WTC11 (cell line): ENCODE measurements around the gene CHRNA4. TPM values are rescaled to one million over a fixed set of nuclear protein-coding genes. Genes with fewer than 3 reads are reported as not detected.

Experiments
- ATAC-seq: fragments of 200-7000 bp; cut with Tn5 transposase; 2 replicates; pipeline ENCODE4 v1.10.0; 2021; ENCODE audit warnings: mild to moderate bottlenecking, moderate library complexity
- CTCF ChIA-PET: fragments of 300-600 bp; sonication (Branson Sonifier 250); formaldehyde crosslinking; loops from one replicate; lab custom pipeline; 2021; ENCODE audit warnings: antibody characterized with exemption; lab: Charles Lee
- POLR2A ChIA-PET: fragments of 350-600 bp; sonication (Branson Sonifier 250); formaldehyde crosslinking; loops from one replicate; lab custom pipeline; 2021; ENCODE audit warnings: antibody characterized with exemption; lab: Charles Lee
- DNase-seq: peaks from one replicate; pipeline ENCODE4 v3.0.0; 2021; ENCODE audit warnings: low spot score
- H3K27ac Mint-ChIP-seq: 2 replicates; pipeline ENCODE4 v1.8.0; 2021; ENCODE audit warnings: mixed read lengths
- H3K27me3 Mint-ChIP-seq: 2 replicates; pipeline ENCODE4 v1.8.0; 2021; ENCODE audit warnings: low read depth, mild to moderate bottlenecking, moderate library complexity, mixed read lengths
- H3K36me3 Mint-ChIP-seq: 2 replicates; pipeline ENCODE4 v1.8.0; 2021; ENCODE audit warnings: mixed read lengths
- H3K4me1 Mint-ChIP-seq: 2 replicates; pipeline ENCODE4 v1.8.0; 2022; ENCODE audit warnings: mixed read lengths
- H3K4me3 Mint-ChIP-seq: 2 replicates; pipeline ENCODE4 v1.8.0; 2021; ENCODE audit warnings: mild to moderate bottlenecking, moderate library complexity, mixed read lengths
- H3K9me3 Mint-ChIP-seq: 2 replicates; pipeline ENCODE4 v1.8.0; 2021; ENCODE audit warnings: mixed read lengths
- ELF4 ChIP-seq: sonication (generic); formaldehyde crosslinking; IDR thresholded peaks from 2 replicates; pipeline ENCODE4 v1.8.1; 2022; ENCODE audit warnings: low read depth, mild to moderate bottlenecking, moderate library complexity, missing genetic modification reagents
- FOXK1 ChIP-seq: sonication (generic); formaldehyde crosslinking; IDR thresholded peaks from 2 replicates; pipeline ENCODE4 v1.8.0; 2022; ENCODE audit warnings: mild to moderate bottlenecking, moderate library complexity, missing genetic modification reagents
- GABPB1 ChIP-seq: sonication (generic); formaldehyde crosslinking; IDR thresholded peaks from 2 replicates; pipeline ENCODE4 v1.8.1; 2023; ENCODE audit warnings: mild to moderate bottlenecking, missing genetic modification reagents
- GTF2I ChIP-seq: fragments of 250-450 bp; sonication (Bioruptor Pico); conservative IDR thresholded peaks from 2 replicates; pipeline ENCODE4 v1.4.0; 2021; ENCODE audit warnings: mild to moderate bottlenecking
- HMGA2 ChIP-seq: fragments of 250-450 bp; sonication (Bioruptor Pico); IDR thresholded peaks from 2 replicates; pipeline ENCODE4 v1.4.0; 2021; ENCODE audit warnings: mild to moderate bottlenecking, moderate library complexity
- MAX ChIP-seq: sonication (generic); formaldehyde crosslinking; IDR thresholded peaks from 2 replicates; pipeline ENCODE4 v1.8.0; 2022; ENCODE audit warnings: mild to moderate bottlenecking, missing genetic modification reagents
- TCF7 ChIP-seq: sonication (generic); formaldehyde crosslinking; IDR thresholded peaks from 2 replicates; pipeline ENCODE4 v1.8.0; 2022; ENCODE audit warnings: mild to moderate bottlenecking, low read depth, missing genetic modification reagents, moderate library complexity
- ZNF138 ChIP-seq: sonication (generic); formaldehyde crosslinking; conservative IDR thresholded peaks from 2 replicates; pipeline ENCODE4 v1.8.1; 2022; ENCODE audit warnings: mild to moderate bottlenecking, moderate library complexity, missing genetic modification reagents
- ZNF232 ChIP-seq: sonication (generic); formaldehyde crosslinking; IDR thresholded peaks from 2 replicates; pipeline ENCODE4 v1.8.0; 2022; ENCODE audit warnings: mild to moderate bottlenecking, missing genetic modification reagents
- ZNF423 ChIP-seq: fragments of 250-450 bp; sonication (Bioruptor Pico); IDR thresholded peaks from 2 replicates; pipeline ENCODE4 v2.1.2; 2022; ENCODE audit warnings: mild to moderate bottlenecking, moderate library complexity
- total RNA-seq: library from RNA; stranded (reverse); gene quantifications from 3 replicates; pipeline ENCODE4 v1.2.3, GENCODE V29; 2021
- TF ChIP-seq, protein P1 (sequence below): sonication (generic); formaldehyde crosslinking; IDR thresholded peaks from 2 replicates; pipeline ENCODE4 v1.8.0; 2023; ENCODE audit warnings: mild to moderate bottlenecking, missing genetic modification reagents
- TF ChIP-seq, protein P2 (sequence below): sonication (generic); formaldehyde crosslinking; conservative IDR thresholded peaks from 2 replicates; pipeline ENCODE4 v1.8.1; 2023; ENCODE audit warnings: mild to moderate bottlenecking, low read depth, missing genetic modification reagents, moderate library complexity
- TF ChIP-seq, protein P3 (sequence below): sonication (generic); formaldehyde crosslinking; IDR thresholded peaks from 2 replicates; pipeline ENCODE4 v1.8.0; 2023; ENCODE audit warnings: missing genetic modification reagents
- TF ChIP-seq, protein P4 (sequence below): fragments of 250-450 bp; sonication (Bioruptor Pico); IDR thresholded peaks from 2 replicates; pipeline ENCODE4 v1.9.0; 2021; ENCODE audit warnings: mild to moderate bottlenecking
- TF ChIP-seq, protein P5 (sequence below): sonication (generic); formaldehyde crosslinking; IDR thresholded peaks from 2 replicates; pipeline ENCODE4 v1.8.1; 2023; ENCODE audit warnings: mild to moderate bottlenecking, missing genetic modification reagents
- TF ChIP-seq, protein P6 (sequence below): sonication (generic); formaldehyde crosslinking; IDR thresholded peaks from 2 replicates; pipeline ENCODE4 v1.8.1; 2023; ENCODE audit warnings: mild to moderate bottlenecking, missing genetic modification reagents, moderate library complexity
- TF ChIP-seq, protein P7 (sequence below): sonication (generic); formaldehyde crosslinking; IDR thresholded peaks from 2 replicates; pipeline ENCODE4 v1.8.1; 2023; ENCODE audit warnings: mild to moderate bottlenecking, missing genetic modification reagents

CHRNA4 gene
- total RNA-seq, 1 experiment from 2014 or later, result 2.5 TPM

DNA sequence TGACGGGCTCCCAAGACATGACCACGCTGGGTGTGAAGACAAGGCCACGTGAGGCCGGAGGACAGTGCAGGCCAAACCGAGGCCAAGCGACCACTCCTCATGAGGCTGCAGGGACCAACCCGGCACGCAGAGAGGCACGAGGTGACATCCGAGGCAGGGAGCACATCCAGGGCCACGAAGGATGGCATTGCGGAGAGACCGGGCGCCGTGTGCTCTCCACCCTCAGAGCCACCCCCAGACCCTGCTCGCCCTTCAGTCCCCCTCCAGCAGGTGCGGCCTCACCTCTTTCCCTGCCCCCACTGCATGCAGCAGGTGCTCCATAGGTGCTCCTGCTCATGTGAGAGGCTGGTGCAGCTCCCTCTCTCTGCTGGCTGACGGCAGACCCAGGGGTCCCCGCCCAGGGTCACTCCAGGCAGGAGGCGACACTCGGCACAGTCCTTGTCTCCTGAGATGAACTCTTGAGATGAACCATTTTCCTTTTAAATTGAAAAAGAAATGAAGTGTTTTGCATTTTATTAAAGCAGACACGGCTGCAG lies 33.8 kb upstream of the CHRNA4 start:
- no peak for ATAC-seq
- peak overlapping the region; percentile 84; the same call in 1 of the 2 replicates for H3K27ac Mint-ChIP-seq
- no peak overlapping the region for H3K4me3 Mint-ChIP-seq
- peaks cover 21% of the 10 kb centered on the region for H3K36me3 Mint-ChIP-seq
- ChIA-PET CTCF (interaction anchor here (1.4 to 4.6 kb wide), 6 partner anchors 13 to 171 kb away, joined by 3 to 70 read pairs (median 11); no protein-coding TSS in a partner anchor), POLR2A (no interaction called here)
- H3K27me3 Mint-ChIP-seq, result no peaks in the 10 kb centered on the region; the same call in 1 of the 2 replicates
- TF ChIP-seq HMGA2 (CRISPR knock-in tag), result no peak
- TF ChIP-seq, protein P1, sequence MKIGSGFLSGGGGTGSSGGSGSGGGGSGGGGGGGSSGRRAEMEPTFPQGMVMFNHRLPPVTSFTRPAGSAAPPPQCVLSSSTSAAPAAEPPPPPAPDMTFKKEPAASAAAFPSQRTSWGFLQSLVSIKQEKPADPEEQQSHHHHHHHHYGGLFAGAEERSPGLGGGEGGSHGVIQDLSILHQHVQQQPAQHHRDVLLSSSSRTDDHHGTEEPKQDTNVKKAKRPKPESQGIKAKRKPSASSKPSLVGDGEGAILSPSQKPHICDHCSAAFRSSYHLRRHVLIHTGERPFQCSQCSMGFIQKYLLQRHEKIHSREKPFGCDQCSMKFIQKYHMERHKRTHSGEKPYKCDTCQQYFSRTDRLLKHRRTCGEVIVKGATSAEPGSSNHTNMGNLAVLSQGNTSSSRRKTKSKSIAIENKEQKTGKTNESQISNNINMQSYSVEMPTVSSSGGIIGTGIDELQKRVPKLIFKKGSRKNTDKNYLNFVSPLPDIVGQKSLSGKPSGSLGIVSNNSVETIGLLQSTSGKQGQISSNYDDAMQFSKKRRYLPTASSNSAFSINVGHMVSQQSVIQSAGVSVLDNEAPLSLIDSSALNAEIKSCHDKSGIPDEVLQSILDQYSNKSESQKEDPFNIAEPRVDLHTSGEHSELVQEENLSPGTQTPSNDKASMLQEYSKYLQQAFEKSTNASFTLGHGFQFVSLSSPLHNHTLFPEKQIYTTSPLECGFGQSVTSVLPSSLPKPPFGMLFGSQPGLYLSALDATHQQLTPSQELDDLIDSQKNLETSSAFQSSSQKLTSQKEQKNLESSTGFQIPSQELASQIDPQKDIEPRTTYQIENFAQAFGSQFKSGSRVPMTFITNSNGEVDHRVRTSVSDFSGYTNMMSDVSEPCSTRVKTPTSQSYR (CRISPR knock-in tag), result 0 out of 2 replicates have a peak, but pooled peaks have one; percentile 16
- TF ChIP-seq, protein P2, sequence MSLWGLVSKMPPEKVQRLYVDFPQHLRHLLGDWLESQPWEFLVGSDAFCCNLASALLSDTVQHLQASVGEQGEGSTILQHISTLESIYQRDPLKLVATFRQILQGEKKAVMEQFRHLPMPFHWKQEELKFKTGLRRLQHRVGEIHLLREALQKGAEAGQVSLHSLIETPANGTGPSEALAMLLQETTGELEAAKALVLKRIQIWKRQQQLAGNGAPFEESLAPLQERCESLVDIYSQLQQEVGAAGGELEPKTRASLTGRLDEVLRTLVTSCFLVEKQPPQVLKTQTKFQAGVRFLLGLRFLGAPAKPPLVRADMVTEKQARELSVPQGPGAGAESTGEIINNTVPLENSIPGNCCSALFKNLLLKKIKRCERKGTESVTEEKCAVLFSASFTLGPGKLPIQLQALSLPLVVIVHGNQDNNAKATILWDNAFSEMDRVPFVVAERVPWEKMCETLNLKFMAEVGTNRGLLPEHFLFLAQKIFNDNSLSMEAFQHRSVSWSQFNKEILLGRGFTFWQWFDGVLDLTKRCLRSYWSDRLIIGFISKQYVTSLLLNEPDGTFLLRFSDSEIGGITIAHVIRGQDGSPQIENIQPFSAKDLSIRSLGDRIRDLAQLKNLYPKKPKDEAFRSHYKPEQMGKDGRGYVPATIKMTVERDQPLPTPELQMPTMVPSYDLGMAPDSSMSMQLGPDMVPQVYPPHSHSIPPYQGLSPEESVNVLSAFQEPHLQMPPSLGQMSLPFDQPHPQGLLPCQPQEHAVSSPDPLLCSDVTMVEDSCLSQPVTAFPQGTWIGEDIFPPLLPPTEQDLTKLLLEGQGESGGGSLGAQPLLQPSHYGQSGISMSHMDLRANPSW, result no peak
- TF ChIP-seq, protein P3, sequence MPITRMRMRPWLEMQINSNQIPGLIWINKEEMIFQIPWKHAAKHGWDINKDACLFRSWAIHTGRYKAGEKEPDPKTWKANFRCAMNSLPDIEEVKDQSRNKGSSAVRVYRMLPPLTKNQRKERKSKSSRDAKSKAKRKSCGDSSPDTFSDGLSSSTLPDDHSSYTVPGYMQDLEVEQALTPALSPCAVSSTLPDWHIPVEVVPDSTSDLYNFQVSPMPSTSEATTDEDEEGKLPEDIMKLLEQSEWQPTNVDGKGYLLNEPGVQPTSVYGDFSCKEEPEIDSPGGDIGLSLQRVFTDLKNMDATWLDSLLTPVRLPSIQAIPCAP, result no peak
- TF ChIP-seq GABPB1 (CRISPR knock-in tag), result no peak
- H3K4me1 Mint-ChIP-seq, result peaks cover 27% of the 10 kb centered on the region
- peaks cover 21% of the 10 kb centered on the region for H3K9me3 Mint-ChIP-seq
- no peak for DNase-seq

DNA sequence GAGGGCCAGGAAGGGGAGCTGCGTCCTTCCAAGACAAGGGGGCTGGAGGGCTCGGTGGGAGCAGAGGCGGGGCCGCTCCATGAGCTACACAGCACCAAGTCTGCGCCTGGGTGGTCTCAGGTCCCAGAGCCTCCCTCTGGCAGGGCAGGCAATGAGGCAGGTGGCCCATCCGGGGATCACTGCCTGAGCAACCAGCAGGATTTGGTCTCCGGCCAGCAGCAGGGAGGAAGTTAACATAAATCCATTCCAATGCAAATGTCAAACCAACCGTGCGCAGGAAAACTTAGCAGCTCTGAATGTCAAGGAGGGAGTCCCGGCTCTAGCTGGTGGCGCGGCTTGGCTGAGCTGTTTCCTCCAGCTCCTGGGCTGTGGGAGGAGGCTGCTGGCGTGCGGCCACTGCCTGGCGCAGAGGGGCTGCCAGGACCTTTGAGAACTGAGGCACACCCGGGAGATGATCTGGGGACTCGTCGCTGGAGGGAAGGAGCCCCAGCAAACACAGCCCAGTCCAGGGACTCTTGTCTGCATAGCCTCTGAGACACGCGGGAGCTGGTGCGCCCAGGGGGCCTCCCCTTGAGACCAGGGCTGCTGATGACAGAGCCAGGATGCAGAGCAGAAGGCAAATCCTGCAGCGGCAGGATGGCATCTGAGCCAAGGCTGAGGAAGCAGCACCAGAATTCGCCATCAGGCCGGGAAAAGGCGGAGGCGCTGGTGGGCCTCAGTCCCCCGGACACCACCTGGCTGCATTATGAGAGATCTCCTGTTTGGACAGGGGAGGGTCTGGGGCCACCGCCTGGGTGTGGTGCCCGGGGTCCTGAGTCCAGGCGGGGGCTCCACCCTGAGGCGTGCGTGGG lies 33.1 kb upstream of the CHRNA4 start:
- H3K4me3 Mint-ChIP-seq, result peak overlapping the region; percentile 16; the same call in 1 of the 2 replicates
- H3K4me1 Mint-ChIP-seq, result peaks cover 27% of the 10 kb centered on the region
- POLR2A ChIA-PET, result interaction anchor here (0.8 to 0.9 kb wide), 3 partner anchors 17 to 33 kb away, joined by 3 read pairs; partner anchors contain the start of gene CHRNA4
- CTCF ChIA-PET, result interaction anchor here (0.6 to 4.6 kb wide), 19 partner anchors 12 to 179 kb away, joined by 3 to 70 read pairs (median 4); partner anchors contain the start of gene CHRNA4
- H3K27me3 Mint-ChIP-seq, result no peaks in the 10 kb centered on the region; the same call in 1 of the 2 replicates
- DNase-seq (peak; percentile 67), ATAC-seq (peak; percentile 80)
- peak overlapping the region; percentile 84 for H3K27ac Mint-ChIP-seq
- H3K36me3 Mint-ChIP-seq, result peaks cover 21% of the 10 kb centered on the region
- H3K9me3 Mint-ChIP-seq, result peaks cover 26% of the 10 kb centered on the region
- TF ChIP-seq FOXK1 (0 out of 2 replicates have a peak, but pooled peaks have one; percentile 38), ZNF138 (CRISPR knock-in tag) (no peak), ZNF232 (CRISPR knock-in tag) (peak; percentile 70; the same call in 1 of the 2 replicates), TCF7 (no peak), GTF2I (no peak), ELF4 (CRISPR knock-in tag) (no peak), MAX (peak; percentile 52; the same call in 1 of the 2 replicates), ZNF423 (CRISPR knock-in tag) (peak; percentile 62)
- TF ChIP-seq, protein P4, sequence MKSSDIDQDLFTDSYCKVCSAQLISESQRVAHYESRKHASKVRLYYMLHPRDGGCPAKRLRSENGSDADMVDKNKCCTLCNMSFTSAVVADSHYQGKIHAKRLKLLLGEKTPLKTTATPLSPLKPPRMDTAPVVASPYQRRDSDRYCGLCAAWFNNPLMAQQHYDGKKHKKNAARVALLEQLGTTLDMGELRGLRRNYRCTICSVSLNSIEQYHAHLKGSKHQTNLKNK (CRISPR knock-in tag), result no peak
- TF ChIP-seq, protein P5, sequence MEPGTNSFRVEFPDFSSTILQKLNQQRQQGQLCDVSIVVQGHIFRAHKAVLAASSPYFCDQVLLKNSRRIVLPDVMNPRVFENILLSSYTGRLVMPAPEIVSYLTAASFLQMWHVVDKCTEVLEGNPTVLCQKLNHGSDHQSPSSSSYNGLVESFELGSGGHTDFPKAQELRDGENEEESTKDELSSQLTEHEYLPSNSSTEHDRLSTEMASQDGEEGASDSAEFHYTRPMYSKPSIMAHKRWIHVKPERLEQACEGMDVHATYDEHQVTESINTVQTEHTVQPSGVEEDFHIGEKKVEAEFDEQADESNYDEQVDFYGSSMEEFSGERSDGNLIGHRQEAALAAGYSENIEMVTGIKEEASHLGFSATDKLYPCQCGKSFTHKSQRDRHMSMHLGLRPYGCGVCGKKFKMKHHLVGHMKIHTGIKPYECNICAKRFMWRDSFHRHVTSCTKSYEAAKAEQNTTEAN, result no peak
- TF ChIP-seq, protein P6, sequence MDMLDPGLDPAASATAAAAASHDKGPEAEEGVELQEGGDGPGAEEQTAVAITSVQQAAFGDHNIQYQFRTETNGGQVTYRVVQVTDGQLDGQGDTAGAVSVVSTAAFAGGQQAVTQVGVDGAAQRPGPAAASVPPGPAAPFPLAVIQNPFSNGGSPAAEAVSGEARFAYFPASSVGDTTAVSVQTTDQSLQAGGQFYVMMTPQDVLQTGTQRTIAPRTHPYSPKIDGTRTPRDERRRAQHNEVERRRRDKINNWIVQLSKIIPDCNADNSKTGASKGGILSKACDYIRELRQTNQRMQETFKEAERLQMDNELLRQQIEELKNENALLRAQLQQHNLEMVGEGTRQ (CRISPR knock-in tag), result no peak; the same call in 1 of the 2 replicates
- TF ChIP-seq, protein P7, sequence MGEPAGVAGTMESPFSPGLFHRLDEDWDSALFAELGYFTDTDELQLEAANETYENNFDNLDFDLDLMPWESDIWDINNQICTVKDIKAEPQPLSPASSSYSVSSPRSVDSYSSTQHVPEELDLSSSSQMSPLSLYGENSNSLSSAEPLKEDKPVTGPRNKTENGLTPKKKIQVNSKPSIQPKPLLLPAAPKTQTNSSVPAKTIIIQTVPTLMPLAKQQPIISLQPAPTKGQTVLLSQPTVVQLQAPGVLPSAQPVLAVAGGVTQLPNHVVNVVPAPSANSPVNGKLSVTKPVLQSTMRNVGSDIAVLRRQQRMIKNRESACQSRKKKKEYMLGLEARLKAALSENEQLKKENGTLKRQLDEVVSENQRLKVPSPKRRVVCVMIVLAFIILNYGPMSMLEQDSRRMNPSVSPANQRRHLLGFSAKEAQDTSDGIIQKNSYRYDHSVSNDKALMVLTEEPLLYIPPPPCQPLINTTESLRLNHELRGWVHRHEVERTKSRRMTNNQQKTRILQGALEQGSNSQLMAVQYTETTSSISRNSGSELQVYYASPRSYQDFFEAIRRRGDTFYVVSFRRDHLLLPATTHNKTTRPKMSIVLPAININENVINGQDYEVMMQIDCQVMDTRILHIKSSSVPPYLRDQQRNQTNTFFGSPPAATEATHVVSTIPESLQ (CRISPR knock-in tag), result no peak
- TF ChIP-seq, protein P1 (CRISPR knock-in tag), result peak; percentile 40; the same call in 1 of the 2 replicates
